ENCODE data around the gene MELTF. TPM values are rescaled to one million over a fixed set of nuclear protein-coding genes. Genes with fewer than 3 reads are reported as not detected.

The MELTF gene
- total RNA-seq, 6 experiments from 2014 or later, result 0.42 to 5.3 (median 2.0) TPM

- Histone ChIP-seq H3K36me3 (no peaks in the 10 kb centered on the region), H3K9me3 (no peaks in the 10 kb centered on the region), H3K4me1 (no peaks in the 10 kb centered on the region), H3K4me3 (no peak overlapping the region), H3K27me3 (no peaks in the 10 kb centered on the region), H3K27ac (no peak overlapping the region)
- intact Hi-C loops (cut with DNase I), result no loop called here
- TF ChIP-seq, protein P1, sequence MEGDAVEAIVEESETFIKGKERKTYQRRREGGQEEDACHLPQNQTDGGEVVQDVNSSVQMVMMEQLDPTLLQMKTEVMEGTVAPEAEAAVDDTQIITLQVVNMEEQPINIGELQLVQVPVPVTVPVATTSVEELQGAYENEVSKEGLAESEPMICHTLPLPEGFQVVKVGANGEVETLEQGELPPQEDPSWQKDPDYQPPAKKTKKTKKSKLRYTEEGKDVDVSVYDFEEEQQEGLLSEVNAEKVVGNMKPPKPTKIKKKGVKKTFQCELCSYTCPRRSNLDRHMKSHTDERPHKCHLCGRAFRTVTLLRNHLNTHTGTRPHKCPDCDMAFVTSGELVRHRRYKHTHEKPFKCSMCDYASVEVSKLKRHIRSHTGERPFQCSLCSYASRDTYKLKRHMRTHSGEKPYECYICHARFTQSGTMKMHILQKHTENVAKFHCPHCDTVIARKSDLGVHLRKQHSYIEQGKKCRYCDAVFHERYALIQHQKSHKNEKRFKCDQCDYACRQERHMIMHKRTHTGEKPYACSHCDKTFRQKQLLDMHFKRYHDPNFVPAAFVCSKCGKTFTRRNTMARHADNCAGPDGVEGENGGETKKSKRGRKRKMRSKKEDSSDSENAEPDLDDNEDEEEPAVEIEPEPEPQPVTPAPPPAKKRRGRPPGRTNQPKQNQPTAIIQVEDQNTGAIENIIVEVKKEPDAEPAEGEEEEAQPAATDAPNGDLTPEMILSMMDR (IDR thresholded peaks at IDR 0.05), result no peak
- TF ChIP-seq POLR2A (IDR thresholded peaks at IDR 0.05), result no peak
- 95% methylated on average over 7 of the region's 28 CpGs for WGBS (ENCODE audit: insufficient coverage, low coverage, low lambda C conversion rate, missing lambda C conversion rate)
- DNase-seq (no peak), ATAC-seq (no peak)
Observed at GRCh38 chr3:197015790-197016736, 13.6 kb downstream of the MELTF start.

DNA sequence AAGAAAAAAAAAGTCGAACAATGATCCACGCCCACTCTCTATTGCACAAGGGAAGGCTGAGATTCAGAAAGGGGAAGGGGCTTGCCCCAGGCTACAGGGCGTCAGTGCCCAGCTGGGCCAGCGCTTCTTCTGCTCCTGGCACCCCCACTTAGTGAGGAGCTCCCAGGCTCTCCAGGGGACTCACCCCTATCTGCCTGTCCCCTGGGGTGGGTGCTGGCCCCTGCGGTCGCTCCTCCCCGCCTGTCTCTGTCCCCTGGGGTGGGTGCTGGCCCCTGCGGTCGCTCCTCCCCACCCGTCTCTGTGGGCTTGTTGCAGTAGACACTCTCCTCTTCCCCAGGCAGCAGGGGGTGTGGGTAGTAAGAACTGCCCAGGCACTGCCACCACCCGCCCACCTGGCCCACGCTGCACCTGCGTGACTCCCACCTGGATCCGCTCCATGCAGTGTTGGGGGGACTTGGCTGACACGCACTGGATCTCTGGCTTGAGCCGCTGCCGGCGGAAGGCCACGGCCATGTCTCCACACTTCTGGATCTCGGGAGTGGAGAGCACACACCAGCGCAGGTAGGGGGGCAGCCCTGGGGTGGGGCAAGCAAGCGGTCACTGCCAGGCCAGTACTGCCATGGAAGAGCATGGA is 14.6 kb downstream of the MELTF start:
- H3K4me3 ChIP-seq, result no peak overlapping the region
- WGBS (ENCODE audit: insufficient coverage, low coverage, low lambda C conversion rate, missing lambda C conversion rate), result 80% methylated on average over 5 of the region's 22 CpGs
- H3K27me3 ChIP-seq, result no peaks in the 10 kb centered on the region
- DNase-seq, result no peak
- H3K9me3 ChIP-seq, result no peaks in the 10 kb centered on the region
- intact Hi-C loops (cut with DNase I), result no loop called here
- ATAC-seq, result peak in 1 of 4 donors; percentile 7
- no peak overlapping the region for H3K27ac ChIP-seq
- no peak for TF ChIP-seq POLR2A (IDR thresholded peaks at IDR 0.05)
- TF ChIP-seq, protein P1 (IDR thresholded peaks at IDR 0.05), result no peak
- H3K36me3 ChIP-seq, result no peaks in the 10 kb centered on the region
- no peaks in the 10 kb centered on the region for H3K4me1 ChIP-seq

- intact Hi-C loops (cut with DNase I), result no loop called here
- ATAC-seq, result no peak
- Histone ChIP-seq H3K36me3 (no peaks in the 10 kb centered on the region), H3K27me3 (no peaks in the 10 kb centered on the region), H3K4me3 (no peak overlapping the region), H3K27ac (no peak overlapping the region), H3K9me3 (no peaks in the 10 kb centered on the region), H3K4me1 (no peaks in the 10 kb centered on the region)
- DNase-seq, result no peak
- WGBS (ENCODE audit: insufficient coverage, low coverage, low lambda C conversion rate, missing lambda C conversion rate), result 96% methylated on average over 6 of the region's 6 CpGs
- TF ChIP-seq POLR2A (IDR thresholded peaks at IDR 0.05), result no peak
- TF ChIP-seq, protein P1 (IDR thresholded peaks at IDR 0.05), result no peak
Observed at GRCh38 chr3:197014024-197014423, 15.6 kb downstream of the MELTF start.

- no peaks in the 10 kb centered on the region for H3K9me3 ChIP-seq
- TF ChIP-seq, protein P1 (IDR thresholded peaks at IDR 0.05), result no peak
- no peak for TF ChIP-seq POLR2A (IDR thresholded peaks at IDR 0.05)
- H3K36me3 ChIP-seq, result no peaks in the 10 kb centered on the region
- ATAC-seq, result no peak
- DNase-seq, result no peak
- 87% methylated on average over 7 of the region's 7 CpGs for WGBS (ENCODE audit: insufficient coverage, low coverage, low lambda C conversion rate, missing lambda C conversion rate)
- no peaks in the 10 kb centered on the region for H3K4me1 ChIP-seq
- H3K27ac ChIP-seq, result no peak overlapping the region
- no peak overlapping the region for H3K4me3 ChIP-seq
- H3K27me3 ChIP-seq, result no peaks in the 10 kb centered on the region
- intact Hi-C loops (cut with DNase I), result no loop called here
Observed at GRCh38 chr3:197012540-197012883, 17.1 kb downstream of the MELTF start.

All from right lobe of liver (tissue), 6 donors.